NK-92 (cell line): ENCODE measurements around the gene HDDC3.
"Not testable (repeated sequence)": the region's sequence is repeated elsewhere in the genome, so short reads cannot be mapped to it uniquely, and the experiment has no call there.

ENCODE experiments used
- DNase-seq: peaks from one replicate; lab custom pipeline; 2025; ENCODE audit not compliant: unreplicated experiment; lab: John Stamatoyannopoulos, UW

Gene HDDC3

DNA sequence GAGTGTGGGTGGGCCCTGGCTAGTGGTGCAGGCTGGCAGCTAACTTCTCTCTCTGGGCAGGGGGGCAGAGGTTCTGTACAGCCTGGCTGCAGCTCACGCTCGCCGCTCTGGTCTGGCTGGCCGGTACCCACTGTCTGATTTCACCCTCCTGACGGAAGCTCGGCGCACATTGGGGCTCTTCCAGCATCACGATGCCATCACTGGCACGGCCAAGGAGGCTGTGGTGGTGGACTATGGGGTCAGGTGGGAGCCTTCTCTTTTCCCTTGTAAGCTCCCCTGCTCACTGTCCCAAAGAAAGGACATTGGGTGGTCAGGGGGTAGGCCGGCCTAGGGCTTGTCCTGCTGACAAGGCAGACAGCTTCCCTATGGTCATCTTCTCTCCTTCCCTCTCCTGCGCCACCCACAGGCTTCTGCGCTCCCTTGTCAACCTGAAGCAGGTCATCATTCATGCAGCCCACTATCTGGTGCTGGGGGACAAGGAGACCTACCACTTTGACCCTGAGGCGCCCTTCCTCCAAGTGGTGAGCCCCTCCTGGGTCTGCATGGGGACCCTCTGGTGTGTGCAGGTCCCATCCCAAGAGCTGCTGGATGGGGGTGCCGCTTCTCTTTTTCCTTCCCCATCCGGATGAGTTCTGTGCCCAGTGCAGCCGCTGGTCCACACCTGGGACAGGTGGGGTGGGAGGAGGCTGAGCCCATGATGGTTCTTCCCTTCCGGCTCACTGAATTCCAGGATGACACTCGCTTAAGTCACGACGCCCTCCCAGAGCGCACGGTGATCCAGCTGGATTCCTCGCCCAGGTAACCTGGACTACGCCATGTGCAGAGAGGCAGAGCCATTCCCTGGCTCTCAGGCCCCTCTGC is 21.7 kb downstream of the HDDC3 start:
- no peak for DNase-seq

DNA sequence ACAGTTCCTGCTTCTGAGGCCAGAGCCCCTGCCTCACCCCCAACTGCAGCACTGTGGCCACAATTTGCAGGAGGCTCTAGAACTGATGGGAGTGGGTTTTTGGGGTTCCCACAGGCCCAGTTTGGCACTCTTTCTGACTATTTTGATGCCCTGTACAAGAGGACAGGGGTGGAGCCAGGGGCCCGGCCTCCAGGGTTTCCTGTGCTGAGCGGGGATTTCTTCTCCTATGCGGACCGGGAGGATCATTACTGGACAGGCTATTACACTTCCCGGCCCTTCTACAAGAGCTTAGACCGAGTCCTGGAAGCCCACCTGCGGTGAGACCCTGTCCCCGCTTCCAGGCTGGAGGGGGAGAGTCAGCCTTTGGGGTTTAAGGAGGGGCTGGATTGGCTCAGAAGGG is 22.4 kb downstream of the HDDC3 start:
- no peak for DNase-seq

DNA sequence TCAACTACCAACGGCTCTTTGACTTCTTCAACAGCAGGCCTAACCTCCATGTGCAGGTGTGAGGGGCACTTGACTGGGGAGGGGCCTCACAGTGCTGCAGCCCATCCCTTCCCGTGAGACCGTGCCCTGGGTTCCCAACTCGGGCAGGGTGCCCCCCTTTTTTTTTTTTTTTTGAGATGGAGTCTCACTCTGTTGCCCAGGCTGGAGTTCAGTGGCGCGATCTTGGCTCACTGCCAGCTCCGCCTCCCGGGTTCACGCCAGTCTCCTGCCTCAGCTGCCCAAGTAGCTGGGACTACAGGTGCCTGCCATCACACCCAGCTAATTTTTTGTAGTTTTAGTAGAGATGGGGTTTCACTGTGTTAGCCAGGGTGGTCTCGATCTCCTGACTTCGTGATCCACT is 22.9 kb downstream of the HDDC3 start:
- DNase-seq, result not testable (repeated sequence)

DNA sequence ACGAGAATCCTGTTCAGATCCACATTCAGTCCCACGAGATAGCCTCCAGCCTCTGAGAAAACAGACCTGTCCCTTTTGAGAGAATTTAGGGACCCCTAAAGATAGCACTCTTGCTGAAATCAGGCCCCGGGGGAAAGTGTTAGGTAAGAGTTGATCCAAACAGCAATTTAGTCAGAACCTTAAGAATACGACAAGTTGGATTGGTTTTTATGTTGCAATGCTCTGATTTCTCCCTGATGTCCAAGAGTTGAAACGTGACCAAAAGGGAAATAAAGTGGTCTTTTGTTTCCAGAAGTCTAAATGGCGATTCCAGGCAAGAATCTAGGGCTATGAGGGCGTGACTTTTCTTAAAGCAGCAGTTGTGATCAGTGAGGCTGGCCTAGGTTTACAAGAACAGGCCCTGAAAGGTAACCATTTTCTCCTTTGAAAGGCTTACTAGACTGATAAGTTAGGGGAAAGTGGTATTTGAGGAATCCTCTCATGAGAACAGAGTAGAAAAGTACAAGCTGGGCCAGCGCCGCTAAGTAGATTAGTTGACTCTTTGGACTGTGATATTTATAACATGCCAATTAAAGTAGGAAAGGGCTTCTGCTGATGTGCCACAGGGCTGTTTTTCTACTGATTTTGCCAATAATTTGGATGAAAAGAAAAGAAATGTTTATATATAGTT is 24.4 kb downstream of the HDDC3 start:
- no peak for DNase-seq

DNA sequence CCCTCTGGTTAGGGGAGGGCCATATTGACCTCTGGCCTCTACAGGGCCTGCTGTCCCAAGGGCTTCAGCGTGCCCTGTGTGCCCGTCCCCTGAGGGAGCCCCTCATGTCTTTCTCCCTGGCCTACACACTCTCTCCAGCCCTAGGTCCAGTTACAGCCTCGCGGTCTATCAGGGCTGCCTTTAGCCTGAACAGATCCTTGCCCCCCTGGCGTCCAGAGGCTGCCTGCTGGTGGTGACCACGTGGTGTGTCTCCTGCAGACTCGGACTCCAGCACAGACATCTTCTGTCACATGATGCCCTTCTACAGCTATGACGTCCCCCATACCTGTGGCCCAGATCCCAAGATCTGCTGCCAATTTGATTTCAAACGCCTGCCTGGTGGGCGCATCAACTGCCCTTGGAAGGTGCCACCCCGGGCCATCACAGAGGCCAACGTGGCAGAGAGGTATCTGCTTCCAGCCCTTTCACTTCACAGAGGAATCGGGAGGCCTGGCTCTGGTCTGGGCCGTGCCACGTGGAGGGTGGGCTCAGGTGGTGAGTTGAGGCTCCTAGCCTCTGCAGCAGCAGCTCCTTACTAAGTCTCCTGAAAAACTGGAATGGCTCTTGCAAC is 25.2 kb downstream of the HDDC3 start:
- DNase-seq, result no peak

DNA sequence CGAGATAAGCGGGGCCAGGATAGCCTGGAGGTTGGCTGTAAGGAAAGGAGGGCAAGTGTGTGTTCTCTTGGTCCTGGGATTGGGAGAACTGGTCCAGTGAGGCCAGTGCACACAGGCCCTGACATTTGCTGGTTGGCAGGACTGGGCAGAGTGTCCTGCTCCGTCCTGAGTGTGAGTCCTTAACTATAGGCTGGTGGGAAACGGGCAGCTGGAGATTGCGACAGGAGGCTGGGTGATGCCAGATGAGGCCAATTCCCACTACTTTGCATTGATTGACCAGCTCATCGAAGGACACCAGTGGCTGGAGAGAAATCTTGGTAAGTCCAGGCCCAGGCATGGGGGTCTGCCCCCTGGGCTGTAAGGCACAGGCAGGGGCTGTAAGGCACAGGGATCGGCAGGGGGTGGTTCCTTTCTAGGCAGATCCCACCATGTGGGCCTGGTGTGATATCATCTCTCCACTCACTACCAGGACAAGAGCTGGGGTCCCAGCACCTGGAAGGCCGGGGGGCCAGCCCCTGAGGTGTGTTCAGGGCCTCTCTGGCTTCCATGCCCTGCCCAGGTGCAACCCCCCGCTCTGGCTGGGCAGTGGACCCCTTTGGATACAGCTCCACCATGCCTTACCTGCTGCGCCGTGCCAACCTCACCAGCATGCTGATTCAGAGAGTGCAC is 26.0 kb downstream of the HDDC3 start:
- DNase-seq, result no peak

DNA sequence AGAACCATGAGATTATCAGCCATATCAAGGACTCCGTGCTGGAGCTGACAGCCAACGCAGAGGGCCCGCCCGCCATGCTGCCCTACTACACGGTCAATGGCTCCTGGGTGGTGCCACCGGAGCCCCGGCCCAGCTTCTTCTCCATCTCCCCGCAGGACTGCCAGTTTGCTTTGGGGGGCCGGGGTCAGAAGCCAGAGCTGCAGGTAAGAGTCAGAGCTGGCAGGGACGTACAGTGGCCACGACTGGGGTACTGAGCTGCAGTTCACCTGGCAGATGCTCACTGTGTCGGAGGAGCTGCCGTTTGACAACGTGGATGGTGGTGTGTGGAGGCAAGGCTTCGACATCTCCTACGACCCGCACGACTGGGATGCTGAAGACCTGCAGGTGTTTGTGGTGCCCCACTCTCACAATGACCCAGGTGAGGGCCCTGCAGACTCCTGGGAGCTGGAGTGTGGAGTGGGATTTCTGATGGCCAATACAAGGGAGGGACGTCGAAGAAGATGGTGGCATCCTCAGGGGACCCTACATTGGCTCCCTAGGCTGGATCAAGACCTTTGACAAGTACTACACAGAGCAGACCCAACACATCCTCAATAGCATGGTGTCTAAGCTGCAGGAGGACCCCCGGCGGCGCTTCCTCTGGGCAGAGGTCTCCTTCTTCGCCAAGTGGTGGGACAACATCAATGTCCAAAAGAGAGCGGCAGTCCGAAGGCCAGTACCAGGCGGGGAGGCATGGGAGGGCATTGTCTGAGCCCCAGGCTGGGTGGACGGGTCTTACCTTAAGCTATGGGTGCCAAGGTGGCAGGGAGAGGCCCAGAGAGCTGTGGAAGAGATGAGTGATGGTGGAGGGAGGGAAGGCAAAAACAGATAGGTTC is 26.8 kb downstream of the HDDC3 start:
- DNase-seq, result no peak

DNA sequence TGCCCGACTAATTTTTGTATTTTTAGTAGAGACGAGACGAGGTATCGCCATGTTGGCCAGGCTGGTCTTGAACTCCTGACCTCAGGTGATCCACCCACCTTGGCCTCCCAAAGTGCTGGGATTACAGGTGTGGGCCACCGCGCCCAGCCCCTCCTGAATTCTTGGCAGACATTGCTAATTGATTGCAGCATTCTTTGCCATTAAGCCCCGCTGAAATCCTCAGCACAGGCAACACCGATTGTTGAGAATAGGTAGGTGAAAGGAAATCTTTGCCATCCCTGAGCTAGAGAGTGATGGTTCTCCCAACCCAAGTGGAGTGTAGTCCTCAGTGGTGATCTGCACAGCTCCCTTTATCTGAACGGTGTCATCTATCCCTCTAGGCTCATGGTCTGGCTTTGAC is 27.6 kb downstream of the HDDC3 start:
- DNase-seq, result no peak

DNA sequence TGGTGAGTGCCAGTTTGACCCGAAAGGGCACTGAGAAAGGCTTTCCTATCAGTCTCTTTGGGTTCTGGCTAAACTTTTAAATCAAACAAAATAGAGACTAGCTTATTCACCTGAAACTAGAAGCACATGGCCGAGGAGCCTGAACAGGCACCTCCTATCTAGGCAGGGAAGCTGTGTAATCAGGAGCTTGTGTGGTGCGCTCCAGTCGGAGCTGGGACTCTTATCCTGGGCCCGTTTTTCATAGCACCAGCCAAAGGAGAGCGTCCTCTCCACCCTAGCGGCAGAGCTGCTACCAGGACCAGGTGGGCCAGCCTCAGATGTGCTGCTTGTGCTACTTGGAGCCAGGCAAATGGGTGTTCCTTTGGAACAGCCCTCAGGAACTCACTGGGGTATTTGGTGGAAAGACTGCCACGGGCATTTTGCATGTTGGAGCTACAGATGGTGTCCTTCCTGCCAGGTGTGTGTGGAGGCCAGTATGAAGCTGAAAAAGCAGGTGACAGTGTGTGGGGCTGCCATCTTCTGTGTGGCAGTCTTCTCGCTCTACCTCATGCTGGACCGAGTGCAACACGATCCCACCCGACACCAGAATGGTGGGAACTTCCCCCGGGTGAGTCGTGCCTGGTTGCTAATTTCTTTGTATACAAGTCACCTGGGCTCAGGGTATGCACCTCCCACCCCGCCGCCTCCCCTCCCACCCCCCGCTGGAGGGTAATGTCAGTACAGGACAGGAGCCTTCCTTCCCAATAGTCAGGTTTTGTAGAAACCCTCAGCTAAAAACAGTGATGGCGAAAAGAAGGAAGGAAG is 28.4 kb downstream of the HDDC3 start:
- no peak for DNase-seq

DNA sequence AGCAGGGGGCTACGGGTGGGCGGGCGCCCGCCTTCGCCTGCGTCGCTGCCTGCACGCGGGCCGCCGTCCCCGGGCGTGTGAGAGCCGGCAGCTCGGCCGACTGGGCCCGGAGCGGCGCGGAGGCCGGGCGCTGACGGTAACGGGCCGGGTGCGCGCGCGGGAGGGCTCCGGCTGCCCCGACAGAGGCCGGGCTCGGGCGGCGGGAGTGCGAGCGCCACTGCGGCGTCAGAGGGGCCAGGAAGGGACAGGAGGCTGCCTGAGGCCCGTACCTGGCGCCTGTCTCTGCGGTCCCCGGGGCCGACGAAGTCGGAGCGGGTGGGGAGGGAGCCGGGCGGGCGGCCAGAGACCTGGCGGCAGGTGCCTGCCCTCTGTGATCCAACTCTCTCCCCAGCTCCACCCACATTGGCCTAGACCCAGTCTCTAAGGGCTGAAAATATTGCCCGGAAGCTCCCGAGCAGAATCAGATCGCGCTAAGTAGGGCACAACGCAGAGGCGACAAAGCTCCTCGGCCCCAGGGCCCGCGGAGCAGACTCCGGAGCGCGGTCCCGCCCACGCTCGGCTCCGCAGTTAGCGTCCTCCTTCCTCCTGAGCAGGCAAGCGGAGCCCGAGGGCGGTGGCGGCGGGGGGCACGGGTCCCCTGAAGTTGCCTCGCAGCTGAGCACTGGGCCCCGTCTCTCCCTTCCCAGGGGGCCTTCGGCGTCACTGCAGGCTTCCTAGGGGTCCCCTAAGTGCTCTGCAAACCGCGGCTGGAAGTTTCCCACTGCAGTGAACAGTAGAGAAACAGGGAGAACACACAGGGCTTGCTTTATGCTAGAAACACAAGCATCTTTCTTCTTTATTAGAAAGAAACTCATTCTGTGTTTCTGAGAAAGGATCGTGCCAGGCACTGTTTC is 29.3 kb downstream of the HDDC3 start, which contains the start of gene MAN2A2:
TSS of gene MAN2A2 (plus strand) at position 463 of the 893 bp plus-strand sequence. CDS start 906 bp downstream, outside the sequence.
- no peak for DNase-seq

DNA sequence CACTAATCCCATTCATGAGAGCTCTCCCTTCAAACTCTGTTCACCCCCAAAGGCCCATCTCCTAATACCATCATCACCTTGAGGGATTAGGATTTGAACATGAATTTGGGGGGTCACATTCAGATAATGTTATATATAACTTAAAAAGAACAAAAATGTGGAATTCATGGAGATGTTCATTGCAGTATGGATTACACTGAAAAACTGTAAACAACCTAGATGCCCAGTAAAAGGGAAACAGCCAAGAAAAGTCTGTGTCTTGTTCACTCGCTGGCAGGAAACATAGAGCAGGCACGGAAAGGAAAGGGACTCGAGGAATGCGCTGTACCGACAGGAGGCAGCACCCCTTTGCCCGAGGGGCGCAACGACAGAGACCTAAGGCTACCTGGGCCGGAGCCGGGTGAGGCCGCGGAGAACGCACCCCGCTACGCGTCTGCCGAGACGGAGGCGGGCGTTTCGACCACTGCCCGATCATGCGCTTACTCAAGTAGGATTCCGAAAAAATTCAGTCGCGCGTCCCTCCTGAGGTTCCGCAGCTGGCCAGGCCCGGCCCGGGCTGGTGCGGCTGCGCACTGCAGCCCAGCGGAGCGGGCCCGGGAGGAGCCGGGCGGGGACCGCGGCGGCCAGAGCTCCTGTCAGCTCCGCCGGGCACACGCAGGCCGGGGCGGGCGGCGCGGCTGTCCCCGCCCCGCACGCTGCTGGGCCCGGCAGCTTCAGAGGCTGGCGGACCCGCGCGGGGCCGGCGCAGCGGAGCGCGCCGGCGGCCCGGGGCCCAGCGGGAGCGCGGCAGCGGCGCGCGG is 30.1 kb downstream of the HDDC3 start:
- DNase-seq, result no peak

DNA sequence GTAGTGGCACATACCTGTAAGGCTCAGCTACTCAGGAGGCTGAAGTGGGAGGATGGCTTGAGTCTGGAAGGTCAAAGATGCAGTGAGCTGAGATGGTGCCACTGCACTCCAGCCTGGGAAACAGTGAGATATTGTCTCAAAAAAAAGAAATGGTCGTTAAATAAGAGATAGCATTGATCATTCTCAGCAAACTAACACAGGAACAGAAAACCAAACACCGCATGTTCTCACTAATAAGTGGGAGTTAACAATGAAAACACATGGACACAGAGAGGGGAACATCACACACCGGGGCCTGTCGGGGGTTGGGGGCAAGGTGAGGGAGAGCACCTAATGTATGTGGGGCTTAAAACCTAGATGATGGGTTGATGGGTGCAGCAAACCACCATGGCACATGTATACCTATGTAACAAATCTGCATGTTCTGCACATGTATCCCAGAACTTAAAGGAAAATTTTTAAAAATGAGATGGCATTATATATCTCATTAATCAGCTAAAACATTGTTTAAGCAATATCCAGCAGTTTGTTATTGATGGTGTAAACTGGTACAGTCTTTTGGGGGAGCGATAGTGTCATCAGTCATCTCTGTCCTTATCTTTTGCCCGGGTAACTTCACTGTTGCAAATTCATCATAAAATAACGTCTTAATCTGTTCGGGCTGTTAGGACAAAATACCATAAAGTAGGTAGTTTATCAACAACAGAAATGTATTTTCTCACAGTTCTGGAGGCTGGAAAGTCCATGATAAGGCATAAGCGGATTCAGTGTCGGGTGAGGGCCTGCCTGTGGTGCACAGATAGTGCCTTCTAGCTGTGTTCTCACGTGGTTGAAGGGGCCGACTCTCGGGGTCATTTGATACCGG is 30.9 kb downstream of the HDDC3 start:
- DNase-seq, result no peak

DNA sequence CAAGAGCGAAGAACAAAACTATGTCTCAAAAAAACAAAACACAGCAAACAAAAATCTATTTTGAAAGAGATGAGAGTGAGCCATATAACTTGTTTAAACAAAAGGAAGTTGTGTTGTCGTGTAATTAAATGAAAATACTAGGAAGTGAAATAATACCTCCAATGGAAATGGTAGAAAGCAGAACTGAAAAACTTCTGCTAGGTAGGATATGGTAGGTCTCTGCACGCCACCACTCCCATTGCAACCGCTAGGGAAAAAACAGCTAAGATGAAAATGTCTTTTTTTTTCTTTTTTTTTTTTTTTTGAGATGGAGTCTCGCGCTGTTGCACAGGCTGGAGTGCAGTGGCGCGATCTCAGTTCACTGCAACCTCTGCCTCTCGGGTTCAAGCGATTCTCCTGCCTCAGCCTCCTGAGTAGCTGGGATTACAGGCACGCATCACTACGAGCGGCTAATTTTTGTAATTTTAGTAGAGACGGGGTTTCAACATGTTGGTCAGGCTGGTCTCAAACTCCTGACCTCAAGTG is 35.2 kb downstream of the HDDC3 start:
- DNase-seq, result not testable (repeated sequence)

DNA sequence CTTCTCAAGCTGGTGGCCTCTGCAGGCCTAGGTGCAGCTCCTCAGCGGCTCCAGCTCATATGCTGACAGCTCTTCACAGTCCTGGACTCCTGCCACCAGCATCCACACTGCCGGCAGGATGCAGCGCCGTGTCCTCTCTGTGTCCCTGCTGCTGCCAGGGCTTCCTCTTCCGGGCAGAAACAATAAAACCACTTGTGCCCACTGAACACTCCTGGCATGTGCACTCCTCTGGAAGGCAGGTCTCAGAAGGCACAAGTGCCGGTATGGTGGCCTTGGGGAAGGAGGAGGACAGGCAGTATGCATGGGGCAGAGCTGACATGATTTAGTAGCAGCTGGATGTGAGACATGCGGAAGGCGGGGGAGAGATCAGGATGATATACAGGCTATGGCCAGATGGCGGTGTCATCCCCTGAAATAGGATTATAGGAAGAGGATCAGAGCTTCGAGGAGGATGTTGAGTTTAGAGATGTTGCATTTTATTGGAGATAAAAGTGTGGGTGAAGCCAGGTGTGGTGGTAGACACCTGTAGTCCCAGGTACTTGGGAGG is 36.7 kb downstream of the HDDC3 start:
- DNase-seq, result no peak

DNA sequence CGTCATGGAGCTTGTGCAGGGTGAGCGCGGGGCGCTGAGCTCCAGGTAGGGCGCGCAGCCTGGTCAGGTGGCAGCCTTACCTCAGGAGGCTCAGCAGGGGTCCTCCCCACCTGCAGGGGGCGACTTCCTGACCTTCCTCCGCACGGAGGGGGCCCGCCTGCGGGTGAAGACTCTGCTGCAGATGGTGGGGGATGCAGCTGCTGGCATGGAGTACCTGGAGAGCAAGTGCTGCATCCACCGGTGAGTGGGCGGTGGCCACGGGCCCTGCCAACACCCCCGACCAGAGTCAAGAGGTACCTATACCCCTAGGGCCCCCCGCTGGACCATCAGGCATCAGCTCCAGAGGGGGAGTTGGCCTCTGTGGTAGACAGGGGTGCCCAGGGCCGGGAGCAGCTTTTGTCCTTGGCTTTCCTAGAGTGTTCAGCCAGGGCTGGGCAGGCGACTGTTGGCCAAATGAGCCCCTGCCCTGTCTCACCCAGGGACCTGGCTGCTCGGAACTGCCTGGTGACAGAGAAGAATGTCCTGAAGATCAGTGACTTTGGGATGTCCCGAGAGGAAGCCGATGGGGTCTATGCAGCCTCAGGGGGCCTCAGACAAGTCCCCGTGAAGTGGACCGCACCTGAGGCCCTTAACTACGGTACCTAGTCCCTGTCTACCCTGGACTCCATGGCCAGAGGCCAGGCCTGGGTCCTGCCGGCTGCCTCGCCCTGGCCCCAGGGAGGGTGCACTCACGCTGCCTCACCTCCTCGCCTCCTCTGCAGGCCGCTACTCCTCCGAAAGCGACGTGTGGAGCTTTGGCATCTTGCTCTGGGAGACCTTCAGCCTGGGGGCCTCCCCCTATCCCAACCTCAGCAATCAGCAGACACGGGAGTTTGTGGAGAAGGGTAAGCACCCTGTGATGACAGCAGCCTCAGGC is 38.9 kb downstream of the HDDC3 start:
- no peak for DNase-seq
